GM18505 (cell line): ENCODE data around the gene CD52.
A peak's percentile ranks its signal among the peaks of the same experiment; 100 is the strongest.

Experiments used
- ATAC-seq: cut with Tn5 transposase; IDR thresholded peaks from one replicate; pipeline ENCODE4 v1.9.1; 2021; ENCODE audit not compliant: unreplicated experiment
- POLR2A ChIP-seq: IDR thresholded peaks from 4 replicates; pipeline ENCODE4 v1.6.1; 2011; ENCODE audit warnings: borderline replicate concordance; ENCODE audit not compliant: insufficient read depth, insufficient read length; ENCODE audit errors: extremely low read depth

CD52 gene, protein sequence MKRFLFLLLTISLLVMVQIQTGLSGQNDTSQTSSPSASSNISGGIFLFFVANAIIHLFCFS

DNA sequence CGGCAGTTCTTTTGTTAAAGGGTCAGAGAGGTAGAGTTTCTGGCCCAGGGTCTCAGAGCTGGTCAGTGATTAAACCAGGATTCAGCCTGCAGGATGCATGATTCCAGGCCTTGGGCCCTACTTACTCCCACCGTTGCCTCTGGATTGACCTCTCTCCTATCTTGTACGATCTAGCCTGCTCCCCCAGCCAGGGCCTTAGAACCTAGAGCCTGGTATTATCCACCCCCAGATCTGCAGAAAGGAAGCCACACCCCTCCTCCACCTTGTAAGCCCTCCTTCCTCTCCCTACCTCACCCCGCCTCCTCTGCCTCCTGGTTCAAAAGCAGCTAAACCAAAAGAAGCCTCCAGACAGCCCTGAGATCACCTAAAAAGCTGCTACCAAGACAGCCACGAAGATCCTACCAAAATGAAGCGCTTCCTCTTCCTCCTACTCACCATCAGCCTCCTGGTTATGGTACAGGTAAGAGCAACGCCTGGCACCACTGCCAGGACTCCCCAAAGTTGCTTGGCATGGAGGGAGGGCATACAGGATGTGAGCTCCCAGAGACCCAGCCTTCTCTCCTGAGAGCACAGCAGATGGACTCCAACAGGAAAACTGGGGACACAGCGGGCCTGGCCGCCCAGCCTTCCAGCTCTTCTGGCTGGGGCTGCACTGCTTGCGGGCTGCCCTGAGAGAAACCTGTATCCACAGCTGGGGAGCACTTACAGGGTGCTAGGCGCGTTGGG lies at the start of gene CD52:
Gene CD52 (plus strand): TSS at position 347 of the 726 bp plus-strand sequence. CDS start 60 bp downstream, at position 407.
- no peak for ATAC-seq
- peak; percentile 91 for TF ChIP-seq POLR2A

DNA sequence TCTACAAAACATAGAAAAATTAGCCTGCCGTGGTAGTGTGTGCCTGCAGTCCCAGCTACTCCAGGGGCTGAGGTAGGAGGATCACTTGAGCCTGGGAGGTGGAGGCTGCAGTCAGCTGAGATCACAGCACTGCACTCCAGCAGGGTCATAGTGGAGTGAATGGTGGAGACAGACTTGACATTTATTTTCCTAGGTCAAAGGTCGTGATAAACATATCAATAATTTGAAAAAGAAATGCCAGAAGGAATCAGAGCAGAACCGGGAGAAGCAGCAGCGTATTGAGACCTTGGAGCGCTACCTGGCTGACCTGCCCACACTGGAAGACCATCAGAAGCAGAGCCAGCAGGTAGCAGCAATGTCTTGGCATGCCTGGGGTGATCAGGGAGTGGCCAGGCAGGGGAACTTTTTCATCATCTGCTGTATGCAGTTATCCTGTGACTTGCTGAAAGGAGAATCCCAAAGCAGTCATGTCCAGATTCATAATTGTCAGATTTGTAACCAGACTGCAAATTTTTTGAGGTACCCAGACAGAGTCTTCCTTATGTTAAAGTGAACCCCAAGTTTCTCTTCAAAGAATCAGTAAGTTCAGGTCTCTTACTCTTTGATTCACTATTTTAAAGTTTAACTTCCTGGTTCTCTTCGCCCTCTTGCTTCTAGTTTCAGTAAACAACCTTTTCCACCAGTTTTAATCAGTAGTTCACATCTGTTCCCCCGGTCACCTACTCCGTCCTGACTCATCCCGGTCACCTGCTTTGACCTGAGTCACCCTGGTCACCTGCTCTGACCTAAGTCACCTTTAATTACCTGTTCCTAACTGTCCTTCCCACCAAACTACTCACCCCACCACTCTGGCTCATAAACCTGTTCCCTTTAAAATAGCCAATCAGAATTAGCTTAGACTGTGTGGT lies 49.2 kb upstream of the CD52 start:
- ATAC-seq = no peak

DNA sequence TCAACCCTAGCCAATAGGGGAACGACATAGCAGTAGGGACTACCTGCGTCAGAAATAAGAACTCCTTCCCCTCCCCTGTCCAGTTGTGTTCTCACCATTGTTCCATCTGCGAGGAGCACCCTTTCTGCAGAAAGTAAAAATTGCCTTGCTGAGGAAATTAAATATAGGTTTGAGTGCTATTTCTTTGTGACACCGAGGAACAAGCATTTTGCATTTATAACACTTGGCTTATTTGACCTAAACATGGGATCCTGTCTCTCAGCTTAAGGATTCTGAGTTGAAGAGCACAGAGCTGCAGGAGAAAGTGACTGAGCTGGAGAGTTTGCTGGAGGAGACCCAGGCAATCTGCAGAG lies 48.6 kb upstream of the CD52 start:
- TF ChIP-seq POLR2A = no peak
- no peak for ATAC-seq

More for the DNA sequence above, 49.2 kb upstream of the CD52 start:
- TF ChIP-seq POLR2A = no peak

DNA sequence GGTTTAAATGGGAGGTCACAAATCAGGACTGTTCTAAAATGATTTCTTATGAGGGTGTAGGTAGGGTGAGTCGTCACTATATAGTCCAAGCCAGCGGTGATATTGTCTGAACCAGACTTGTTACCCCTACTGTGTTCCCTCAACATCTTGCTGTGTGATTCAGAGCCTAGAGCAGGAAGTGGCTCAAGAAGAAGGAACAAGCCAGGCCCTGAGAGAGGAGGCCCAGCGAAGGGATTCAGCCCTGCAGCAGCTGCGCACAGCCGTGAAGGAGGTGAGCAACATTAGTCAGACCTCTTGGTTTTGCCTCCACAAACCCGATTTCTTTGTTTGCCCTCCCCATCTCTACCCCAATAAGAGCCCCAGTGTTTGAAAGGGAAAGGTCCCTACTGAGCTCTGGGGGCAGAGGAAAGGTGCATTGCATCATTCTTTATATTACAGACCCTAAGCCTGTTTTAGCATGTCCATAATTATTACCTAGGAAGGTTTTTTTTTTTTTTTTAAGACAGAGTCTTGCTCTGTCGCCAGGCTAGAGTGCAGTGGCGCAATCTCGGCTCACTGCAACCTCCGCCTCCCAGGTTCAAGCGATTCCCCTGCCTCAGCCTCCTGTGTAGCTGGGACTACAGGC lies 42.8 kb upstream of the CD52 start:
- no peak for TF ChIP-seq POLR2A
- no peak for ATAC-seq

DNA sequence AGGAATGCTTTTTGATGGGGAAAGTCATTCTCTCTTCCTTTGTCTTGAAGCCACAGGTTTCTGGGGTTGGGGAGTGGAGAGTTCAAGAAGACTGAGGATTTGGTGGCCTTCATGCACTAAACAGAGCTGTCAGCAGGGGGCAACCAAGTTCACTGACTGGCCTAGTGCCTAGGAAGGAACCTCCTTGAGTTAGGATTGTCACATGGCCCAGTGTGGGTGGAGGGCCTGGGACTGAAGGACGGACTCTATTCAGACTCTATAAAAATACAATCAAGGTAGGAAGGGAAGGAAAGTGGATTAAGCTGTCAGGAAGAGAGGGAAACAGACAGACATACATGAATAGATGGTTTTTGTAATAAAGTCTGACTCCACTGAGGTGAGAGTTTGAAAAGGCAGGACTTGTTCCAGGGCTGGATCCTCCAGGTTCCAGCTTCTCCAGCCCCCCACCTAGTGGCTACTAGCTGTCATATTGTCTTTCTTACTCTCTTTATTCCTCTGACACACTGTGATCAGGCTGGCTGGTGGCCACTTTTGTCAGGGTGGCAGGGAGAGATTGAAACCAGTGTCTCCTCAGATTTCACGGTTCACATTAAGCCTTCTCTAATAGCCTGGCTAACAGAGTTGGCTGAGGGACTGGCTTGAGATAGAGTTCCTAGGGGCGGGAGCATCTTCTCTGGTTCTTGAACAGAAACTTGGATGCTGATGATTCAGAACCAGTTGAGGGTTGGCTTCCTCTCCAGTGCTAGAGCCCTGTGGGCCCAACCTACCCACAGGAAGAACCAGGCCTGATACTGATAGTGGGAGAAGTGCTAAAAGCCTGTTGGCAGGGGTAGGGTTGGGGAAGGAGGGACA lies 42.0 kb upstream of the CD52 start:
- TF ChIP-seq POLR2A = no peak
- ATAC-seq = no peak

DNA sequence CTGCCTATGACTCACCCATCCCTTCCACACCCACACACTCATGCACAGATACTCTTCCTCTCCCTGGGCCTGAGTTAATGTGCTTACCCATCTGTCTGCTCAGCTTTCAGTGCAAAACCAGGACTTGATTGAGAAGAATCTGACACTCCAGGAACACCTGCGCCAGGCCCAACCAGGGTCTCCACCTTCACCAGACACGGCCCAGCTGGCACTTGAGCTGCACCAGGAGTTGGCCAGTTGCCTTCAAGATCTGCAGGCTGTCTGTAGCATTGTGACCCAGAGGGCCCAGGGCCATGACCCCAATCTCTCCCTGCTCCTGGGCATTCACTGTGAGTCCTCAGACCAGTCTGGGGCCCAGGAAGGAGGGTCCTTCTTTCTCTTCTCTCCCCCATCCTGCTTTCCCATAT lies 41.3 kb upstream of the CD52 start:
- ATAC-seq = no peak
- no peak for TF ChIP-seq POLR2A

DNA sequence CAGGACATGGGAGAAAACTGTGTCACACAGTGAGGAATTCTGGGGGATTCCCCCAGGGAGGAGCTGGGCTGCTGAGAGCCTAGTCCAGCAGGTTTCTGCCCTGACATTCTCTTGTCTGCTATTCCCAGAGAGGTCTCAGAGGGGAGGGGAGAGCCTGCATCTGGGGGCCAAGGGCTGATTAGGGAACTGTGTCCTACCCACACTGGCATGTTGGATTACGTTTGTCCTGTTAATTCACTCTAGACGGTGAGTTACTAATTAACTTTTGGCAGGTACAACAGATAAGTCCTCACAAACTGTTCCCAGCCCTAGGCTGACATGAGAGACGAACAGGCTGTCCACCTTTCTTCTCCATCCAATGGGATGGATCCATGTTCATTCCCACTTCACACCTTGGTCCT lies 40.5 kb upstream of the CD52 start:
- no peak for TF ChIP-seq POLR2A
- no peak for ATAC-seq

DNA sequence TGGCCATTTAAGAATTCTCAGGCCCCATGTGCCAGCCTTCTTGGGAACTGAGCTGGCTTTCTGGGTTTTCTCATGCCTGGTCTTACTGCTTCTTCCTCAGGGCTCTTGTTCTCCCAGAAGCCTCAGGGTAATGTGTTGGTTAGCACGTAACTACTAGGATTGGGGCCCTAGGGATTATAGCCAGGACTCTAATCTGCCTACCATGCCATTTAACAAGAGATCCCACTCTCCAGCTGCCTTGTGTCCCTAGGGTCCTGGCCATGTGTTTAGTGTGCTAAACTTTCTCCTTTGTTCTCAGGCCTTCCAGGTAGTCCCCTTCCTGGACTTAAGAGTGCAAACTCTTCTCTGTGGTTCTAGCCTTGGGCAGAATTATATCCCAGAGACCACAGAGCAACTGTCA lies 40.0 kb upstream of the CD52 start:
- no peak for TF ChIP-seq POLR2A

DNA sequence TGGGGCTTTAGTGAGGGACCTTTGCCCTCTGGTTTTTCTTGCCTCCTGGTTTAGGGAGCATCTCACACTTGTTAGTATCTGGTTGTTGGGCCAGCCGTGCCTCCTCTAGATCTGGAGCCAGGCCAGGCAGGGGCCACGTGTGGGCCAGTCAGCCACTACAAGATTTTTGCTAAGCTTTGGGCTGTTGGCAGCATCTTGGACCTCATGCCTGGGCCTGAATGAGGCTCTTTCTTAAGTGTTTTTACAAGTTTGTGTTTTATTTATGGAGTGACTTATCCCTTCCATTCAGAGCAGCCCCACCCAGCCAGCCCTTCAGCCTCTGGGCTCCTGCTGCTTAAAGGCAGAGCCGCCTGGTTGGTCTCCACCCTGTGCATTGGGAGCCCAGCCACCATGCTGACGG lies 39.5 kb upstream of the CD52 start:
- TF ChIP-seq POLR2A = no peak
- ATAC-seq = no peak

More for the DNA sequence above, 40.0 kb upstream of the CD52 start:
- ATAC-seq = no peak

DNA sequence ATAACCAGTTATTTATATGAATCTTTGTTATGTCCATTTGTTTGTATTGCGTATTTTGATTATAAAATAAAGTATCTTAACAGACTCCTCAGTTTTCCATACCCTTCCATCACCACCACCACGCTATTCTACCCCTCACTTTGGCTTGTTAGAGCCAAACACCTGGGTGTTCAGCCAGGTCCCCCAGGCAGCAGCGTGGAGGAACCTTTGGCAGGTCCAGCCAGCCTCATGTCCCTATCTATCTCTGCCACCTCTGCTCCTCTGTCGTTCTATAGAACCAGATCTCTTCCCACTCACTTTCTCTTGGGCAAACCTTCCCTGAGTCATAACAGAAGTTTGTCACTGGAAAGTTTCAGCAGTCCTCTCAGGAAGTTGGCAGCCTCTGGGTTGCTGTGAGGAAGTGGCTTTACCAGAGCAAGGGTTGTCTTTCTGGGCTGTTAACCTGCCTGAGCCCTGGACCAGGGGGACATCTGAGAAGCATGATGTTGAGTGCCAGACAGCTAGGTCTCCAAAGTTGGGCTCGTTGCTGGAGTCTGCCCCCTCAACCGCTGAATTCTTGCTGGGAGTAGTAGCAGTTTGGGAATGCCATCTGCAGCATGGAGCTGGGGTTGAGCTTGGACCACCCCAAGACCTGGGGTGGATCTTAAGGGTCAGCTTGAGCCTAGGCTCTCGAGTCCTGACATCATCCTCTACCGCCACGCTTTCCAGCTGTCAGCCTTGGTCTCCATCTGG lies 38.9 kb upstream of the CD52 start:
- no peak for ATAC-seq
- TF ChIP-seq POLR2A = no peak

DNA sequence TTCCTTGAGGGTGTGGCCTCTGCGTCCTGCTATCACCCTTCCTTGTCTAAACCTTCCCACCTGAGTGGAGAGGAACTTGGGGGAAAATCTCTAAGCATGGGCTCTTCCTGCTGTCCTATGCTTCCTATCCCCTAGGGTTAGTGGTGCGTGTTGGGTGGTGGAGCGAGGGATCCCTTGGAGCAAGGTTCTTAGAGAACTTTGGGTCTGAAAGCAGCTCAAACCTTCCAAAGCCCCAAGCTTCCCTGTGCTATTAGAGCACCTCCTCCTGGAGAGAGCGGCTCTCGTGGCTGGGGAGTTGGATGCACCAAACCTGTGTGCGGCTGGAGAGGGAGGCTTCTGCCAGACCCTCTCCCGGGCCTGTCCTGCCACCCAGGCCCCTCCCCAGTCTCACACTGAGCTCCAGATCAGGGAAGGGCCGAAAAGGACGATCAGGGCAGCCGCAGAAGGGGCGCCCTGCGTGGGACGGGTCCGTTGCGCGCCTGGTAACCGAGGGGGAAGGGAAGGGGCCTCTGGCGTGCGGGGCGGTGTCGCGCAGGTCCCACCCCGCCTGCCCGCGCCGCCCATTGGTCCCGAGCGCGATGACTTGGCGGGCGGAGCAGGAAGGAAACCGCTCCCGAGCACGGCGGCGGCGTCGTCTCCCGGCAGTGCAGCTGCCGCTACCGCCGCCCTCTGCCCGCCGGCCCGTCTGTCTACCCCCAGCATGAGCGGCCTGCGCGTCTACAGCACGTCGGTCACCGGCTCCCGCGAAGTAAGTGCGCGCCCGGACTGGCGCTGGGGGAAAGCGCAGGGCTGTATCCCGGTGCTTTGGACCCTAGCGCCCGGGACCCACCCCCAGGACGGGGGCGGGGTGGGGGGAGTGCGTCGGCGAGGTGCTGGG lies 38.1 kb upstream of the CD52 start, which contains the start of gene SH3BGRL3:
Gene SH3BGRL3 (plus strand): TSS at position 631 of the 877 bp plus-strand sequence. CDS start 70 bp downstream, at position 701.
- ATAC-seq = peak; percentile 49
- TF ChIP-seq POLR2A = peak; percentile 89
